Activated T-cell treated with anti-CD3 and anti-CD28 coated beads, Interleukin-2, amount 50 U/mL, for 72 hours (primary cell): ENCODE measurements around the gene BOLA2B. TPM values are rescaled to one million over a fixed set of nuclear protein-coding genes. Genes with fewer than 3 reads are reported as not detected.
"Not testable (repeated sequence)": the region's sequence is repeated elsewhere in the genome, so short reads cannot be mapped to it uniquely, and the experiment has no call there.

Source experiments
- ATAC-seq, 2 donors: fragments of 150-1000 bp; cut with Tn5 transposase; replicated peaks in 1 of 2; 2 replicates each; pipeline ENCODE4 v1.10.0; 2021; ENCODE audit warnings: moderate library complexity in 2 of 2, mild to moderate bottlenecking in 1 of 2
- DNase-seq, 2 donors: peaks; one replicate each; pipeline ENCODE4 v3.0.0; 2021 to 2022; ENCODE audit warnings: mixed read lengths in 1 of 2
- H3K27ac Mint-ChIP-seq: one replicate; pipeline ENCODE4 v1.8.0; 2022; ENCODE audit warnings: mild to moderate bottlenecking, moderate library complexity, mixed read lengths
- H3K27me3 Mint-ChIP-seq: one replicate; pipeline ENCODE4 v1.8.0; 2022; ENCODE audit warnings: low read depth, mixed read lengths
- H3K36me3 Mint-ChIP-seq, 2 donors: one replicate each; pipeline ENCODE4 v1.8.0; 2022; ENCODE audit warnings: mixed read lengths in 2 of 2, mild to moderate bottlenecking in 1 of 2; ENCODE audit not compliant: insufficient read depth in 2 of 2
- H3K4me1 Mint-ChIP-seq: one replicate; pipeline ENCODE4 v1.8.0; 2022; ENCODE audit warnings: low read depth, mixed read lengths
- H3K4me3 Mint-ChIP-seq, 2 donors: one replicate each; pipeline ENCODE4 v1.8.0; 2022; ENCODE audit warnings: mild to moderate bottlenecking in 2 of 2, mixed read lengths in 2 of 2, moderate library complexity in 2 of 2
- H3K9me3 Mint-ChIP-seq, 2 donors: one replicate each; pipeline ENCODE4 v1.8.0; 2022; ENCODE audit warnings: mixed read lengths in 2 of 2
- total RNA-seq, 2 donors: library from RNA; stranded (reverse); gene quantifications; one replicate each; pipeline ENCODE4 v1.2.3, GENCODE V29; 2022

Gene BOLA2B
- total RNA-seq, 2 donors from 2014 or later = 73.7 to 87.3 TPM

GRCh38 chr16:30176876-30177275 is 16.6 kb downstream of the BOLA2B start:
- not testable (repeated sequence) for H3K27ac Mint-ChIP-seq, DNase-seq, ATAC-seq, H3K9me3 Mint-ChIP-seq, H3K36me3 Mint-ChIP-seq, H3K27me3 Mint-ChIP-seq, H3K4me1 Mint-ChIP-seq, H3K4me3 Mint-ChIP-seq

- ATAC-seq (no peak), DNase-seq (no peak)
- Mint-ChIP-seq H3K27me3 (no peaks in the 10 kb centered on the region), H3K4me1 (no peaks in the 10 kb centered on the region), H3K4me3 (no peak overlapping the region), H3K9me3 (no peaks in the 10 kb centered on the region), H3K36me3 (no peaks in the 10 kb centered on the region), H3K27ac (no peak overlapping the region)
Observed at GRCh38 chr16:30173054-30173453, 20.4 kb downstream of the BOLA2B start.

- not testable (repeated sequence) for H3K27ac Mint-ChIP-seq, DNase-seq, H3K4me3 Mint-ChIP-seq, H3K9me3 Mint-ChIP-seq, H3K27me3 Mint-ChIP-seq, H3K36me3 Mint-ChIP-seq, ATAC-seq
- H3K4me1 Mint-ChIP-seq = peaks cover 14% of the 10 kb centered on the region
Observed at GRCh38 chr16:30170145-30170544, 23.3 kb downstream of the BOLA2B start.

- not testable (repeated sequence) for DNase-seq, ATAC-seq
Observed at GRCh38 chr16:30169416-30169815, 24.1 kb downstream of the BOLA2B start.

GRCh38 chr16:30168746-30169145 is 24.7 kb downstream of the BOLA2B start:
- peaks cover 24% of the 10 kb centered on the region for H3K4me1 Mint-ChIP-seq
- H3K9me3 Mint-ChIP-seq, H3K4me3 Mint-ChIP-seq, H3K36me3 Mint-ChIP-seq, DNase-seq, ATAC-seq, H3K27ac Mint-ChIP-seq, H3K27me3 Mint-ChIP-seq: not testable (repeated sequence)

More at GRCh38 chr16:30169416-30169815, 24.1 kb downstream of the BOLA2B start:
- H3K4me1 Mint-ChIP-seq = peaks cover 21% of the 10 kb centered on the region
- not testable (repeated sequence) for H3K9me3 Mint-ChIP-seq, H3K27me3 Mint-ChIP-seq, H3K4me3 Mint-ChIP-seq, H3K36me3 Mint-ChIP-seq, H3K27ac Mint-ChIP-seq

- no peaks in the 10 kb centered on the region for H3K36me3 Mint-ChIP-seq
- no peak for ATAC-seq
- H3K9me3 Mint-ChIP-seq = no peaks in the 10 kb centered on the region
- no peak for DNase-seq
- H3K27ac Mint-ChIP-seq = no peak overlapping the region
- H3K4me3 Mint-ChIP-seq = peak overlapping the region in 1 of 2 donors; percentile 25
- H3K27me3 Mint-ChIP-seq = no peaks in the 10 kb centered on the region
- peaks cover 24% of the 10 kb centered on the region for H3K4me1 Mint-ChIP-seq
Observed at GRCh38 chr16:30166202-30166902, 27.1 kb downstream of the BOLA2B start.

GRCh38 chr16:30163538-30163937 is 29.9 kb downstream of the BOLA2B start:
- Mint-ChIP-seq H3K9me3 (no peaks in the 10 kb centered on the region), H3K27me3 (no peaks in the 10 kb centered on the region), H3K27ac (no peak overlapping the region), H3K4me3 (no peak overlapping the region), H3K36me3 (no peaks in the 10 kb centered on the region), H3K4me1 (peaks cover 24% of the 10 kb centered on the region)
- no peak for ATAC-seq
- no peak for DNase-seq

- Mint-ChIP-seq H3K36me3 (no peaks in the 10 kb centered on the region), H3K4me1 (no peaks in the 10 kb centered on the region), H3K4me3 (no peak overlapping the region), H3K27me3 (no peaks in the 10 kb centered on the region), H3K27ac (no peak overlapping the region), H3K9me3 (no peaks in the 10 kb centered on the region)
- ATAC-seq = no peak
- DNase-seq = no peak
Observed at GRCh38 chr16:30157214-30157613, 36.3 kb downstream of the BOLA2B start.

GRCh38 chr16:30155188-30155587 is 38.3 kb downstream of the BOLA2B start:
- Mint-ChIP-seq H3K9me3 (no peaks in the 10 kb centered on the region), H3K4me3 (no peak overlapping the region), H3K27ac (no peak overlapping the region), H3K27me3 (no peaks in the 10 kb centered on the region), H3K36me3 (no peaks in the 10 kb centered on the region), H3K4me1 (no peaks in the 10 kb centered on the region)
- no peak for DNase-seq
- ATAC-seq = no peak

GRCh38 chr16:30152517-30152916 is 40.9 kb downstream of the BOLA2B start:
- Mint-ChIP-seq H3K36me3 (peaks cover 3 to 9% of the 10 kb centered on the region in 2 donors), H3K27ac (no peak overlapping the region), H3K9me3 (peaks cover 3% of the 10 kb centered on the region in 2 donors), H3K27me3 (no peaks in the 10 kb centered on the region), H3K4me3 (no peak overlapping the region), H3K4me1 (no peaks in the 10 kb centered on the region)
- ATAC-seq (no peak), DNase-seq (no peak)

- DNase-seq (no peak), ATAC-seq (no peak)
- no peaks in the 10 kb centered on the region for H3K4me1 Mint-ChIP-seq
- peaks cover 3% of the 10 kb centered on the region in 2 donors for H3K9me3 Mint-ChIP-seq
- peaks cover 3 to 9% of the 10 kb centered on the region in 2 donors for H3K36me3 Mint-ChIP-seq
- no peak overlapping the region for H3K4me3 Mint-ChIP-seq
- no peaks in the 10 kb centered on the region for H3K27me3 Mint-ChIP-seq
- no peak overlapping the region for H3K27ac Mint-ChIP-seq
Observed at GRCh38 chr16:30151091-30151490, 42.4 kb downstream of the BOLA2B start.

GRCh38 chr16:30149250-30149930 is 44.1 kb downstream of the BOLA2B start:
- Mint-ChIP-seq H3K4me1 (no peaks in the 10 kb centered on the region), H3K36me3 (peaks cover 3 to 9% of the 10 kb centered on the region in 2 donors), H3K4me3 (no peak overlapping the region), H3K27ac (no peak overlapping the region), H3K9me3 (peaks cover 3% of the 10 kb centered on the region in 2 donors), H3K27me3 (no peaks in the 10 kb centered on the region)
- ATAC-seq (no peak), DNase-seq (no peak)

- Mint-ChIP-seq H3K27ac (no peak overlapping the region), H3K27me3 (no peaks in the 10 kb centered on the region), H3K9me3 (peaks cover 3% of the 10 kb centered on the region in 2 donors)
Observed at GRCh38 chr16:30147843-30148510, 45.5 kb downstream of the BOLA2B start.

More at GRCh38 chr16:30147843-30148510, 45.5 kb downstream of the BOLA2B start:
- Mint-ChIP-seq H3K36me3 (peaks cover 3 to 9% of the 10 kb centered on the region in 2 donors), H3K4me1 (peaks cover 7% of the 10 kb centered on the region), H3K4me3 (no peak overlapping the region)
- DNase-seq (no peak), ATAC-seq (no peak)
